ENCODE data around the gene ZDHHC5. TPM values are rescaled to one million over a fixed set of nuclear protein-coding genes. Genes with fewer than 3 reads are reported as not detected.

Gene ZDHHC5
- total and polyA plus RNA-seq, 2 of the 13 experiments (the other 11 are each of a cell fraction or from before 2014, with no cell fraction given), result 26.6 to 34.0 TPM

DNA sequence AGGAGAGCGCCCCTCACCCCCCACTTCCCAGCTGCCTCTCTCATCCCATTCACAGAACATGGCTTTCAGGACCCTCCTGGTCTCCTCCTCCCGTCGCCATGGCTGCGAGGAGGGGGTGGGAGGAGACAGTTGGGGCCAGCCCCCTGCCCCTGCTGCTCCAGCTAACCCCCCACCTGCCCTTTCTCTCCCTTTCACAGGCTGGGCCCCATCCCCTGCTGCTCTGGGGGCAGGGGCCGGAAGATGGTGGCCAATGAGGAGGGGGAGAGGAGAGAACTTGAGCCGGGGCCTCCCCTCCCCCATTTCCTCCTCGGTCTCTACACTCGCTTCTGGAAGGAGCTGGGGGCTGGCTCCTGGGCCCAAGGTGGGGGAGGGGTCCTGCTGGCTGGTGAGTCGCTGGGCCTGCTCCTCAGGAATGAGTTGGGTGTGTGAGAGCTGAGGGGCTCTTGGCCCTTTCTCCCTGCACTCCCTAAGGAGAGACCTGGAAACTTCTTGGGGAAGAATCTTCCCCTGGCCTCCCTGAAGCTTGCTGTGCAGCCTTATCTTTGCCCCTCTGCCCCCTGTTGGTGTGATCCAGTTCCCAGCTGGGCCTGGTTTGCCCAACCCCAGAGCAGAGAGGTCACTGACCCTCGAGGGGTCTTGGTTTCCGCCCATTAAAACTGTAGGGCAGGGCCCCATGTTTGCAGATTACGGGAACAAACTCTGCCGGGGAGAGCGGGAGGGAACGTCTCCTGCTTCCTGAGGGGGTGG is 28.4 kb upstream of the ZDHHC5 start (continued):
- TF ChIP-seq, protein P1, sequence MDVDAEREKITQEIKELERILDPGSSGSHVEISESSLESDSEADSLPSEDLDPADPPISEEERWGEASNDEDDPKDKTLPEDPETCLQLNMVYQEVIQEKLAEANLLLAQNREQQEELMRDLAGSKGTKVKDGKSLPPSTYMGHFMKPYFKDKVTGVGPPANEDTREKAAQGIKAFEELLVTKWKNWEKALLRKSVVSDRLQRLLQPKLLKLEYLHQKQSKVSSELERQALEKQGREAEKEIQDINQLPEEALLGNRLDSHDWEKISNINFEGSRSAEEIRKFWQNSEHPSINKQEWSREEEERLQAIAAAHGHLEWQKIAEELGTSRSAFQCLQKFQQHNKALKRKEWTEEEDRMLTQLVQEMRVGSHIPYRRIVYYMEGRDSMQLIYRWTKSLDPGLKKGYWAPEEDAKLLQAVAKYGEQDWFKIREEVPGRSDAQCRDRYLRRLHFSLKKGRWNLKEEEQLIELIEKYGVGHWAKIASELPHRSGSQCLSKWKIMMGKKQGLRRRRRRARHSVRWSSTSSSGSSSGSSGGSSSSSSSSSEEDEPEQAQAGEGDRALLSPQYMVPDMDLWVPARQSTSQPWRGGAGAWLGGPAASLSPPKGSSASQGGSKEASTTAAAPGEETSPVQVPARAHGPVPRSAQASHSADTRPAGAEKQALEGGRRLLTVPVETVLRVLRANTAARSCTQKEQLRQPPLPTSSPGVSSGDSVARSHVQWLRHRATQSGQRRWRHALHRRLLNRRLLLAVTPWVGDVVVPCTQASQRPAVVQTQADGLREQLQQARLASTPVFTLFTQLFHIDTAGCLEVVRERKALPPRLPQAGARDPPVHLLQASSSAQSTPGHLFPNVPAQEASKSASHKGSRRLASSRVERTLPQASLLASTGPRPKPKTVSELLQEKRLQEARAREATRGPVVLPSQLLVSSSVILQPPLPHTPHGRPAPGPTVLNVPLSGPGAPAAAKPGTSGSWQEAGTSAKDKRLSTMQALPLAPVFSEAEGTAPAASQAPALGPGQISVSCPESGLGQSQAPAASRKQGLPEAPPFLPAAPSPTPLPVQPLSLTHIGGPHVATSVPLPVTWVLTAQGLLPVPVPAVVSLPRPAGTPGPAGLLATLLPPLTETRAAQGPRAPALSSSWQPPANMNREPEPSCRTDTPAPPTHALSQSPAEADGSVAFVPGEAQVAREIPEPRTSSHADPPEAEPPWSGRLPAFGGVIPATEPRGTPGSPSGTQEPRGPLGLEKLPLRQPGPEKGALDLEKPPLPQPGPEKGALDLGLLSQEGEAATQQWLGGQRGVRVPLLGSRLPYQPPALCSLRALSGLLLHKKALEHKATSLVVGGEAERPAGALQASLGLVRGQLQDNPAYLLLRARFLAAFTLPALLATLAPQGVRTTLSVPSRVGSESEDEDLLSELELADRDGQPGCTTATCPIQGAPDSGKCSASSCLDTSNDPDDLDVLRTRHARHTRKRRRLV (CRISPR knock-in tag; IDR thresholded peaks at IDR 0.05), result peak; percentile 55; the same call in 1 of the 2 replicates
- TF ChIP-seq, protein P2, sequence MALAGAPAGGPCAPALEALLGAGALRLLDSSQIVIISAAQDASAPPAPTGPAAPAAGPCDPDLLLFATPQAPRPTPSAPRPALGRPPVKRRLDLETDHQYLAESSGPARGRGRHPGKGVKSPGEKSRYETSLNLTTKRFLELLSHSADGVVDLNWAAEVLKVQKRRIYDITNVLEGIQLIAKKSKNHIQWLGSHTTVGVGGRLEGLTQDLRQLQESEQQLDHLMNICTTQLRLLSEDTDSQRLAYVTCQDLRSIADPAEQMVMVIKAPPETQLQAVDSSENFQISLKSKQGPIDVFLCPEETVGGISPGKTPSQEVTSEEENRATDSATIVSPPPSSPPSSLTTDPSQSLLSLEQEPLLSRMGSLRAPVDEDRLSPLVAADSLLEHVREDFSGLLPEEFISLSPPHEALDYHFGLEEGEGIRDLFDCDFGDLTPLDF (CRISPR knock-in tag; IDR thresholded peaks at IDR 0.05), result no peak
- TF ChIP-seq CBX1 (IDR thresholded peaks at IDR 0.05; ENCODE audit: low read depth) (no peak), MIER2 (CRISPR knock-in tag; IDR thresholded peaks at IDR 0.05) (no peak), ZNF264 (CRISPR knock-in tag; IDR thresholded peaks at IDR 0.05) (no peak), DRAP1 (CRISPR knock-in tag; IDR thresholded peaks at IDR 0.05) (0 out of 2 replicates have a peak, but pooled peaks have one; percentile 42), FOXP1 (IDR thresholded peaks at IDR 0.05) (no peak), FOXP1 (CRISPR knock-in tag; IDR thresholded peaks at IDR 0.05) (peak; percentile 33; the same call in 1 of the 2 replicates), MAFF (IDR thresholded peaks at IDR 0.05; ENCODE audit: low read depth, low read length) (no peak), ZNF350 (CRISPR knock-in tag; IDR thresholded peaks at IDR 0.05; ENCODE audit: borderline replicate concordance, low read depth) (peak; percentile 47; the same call in 1 of the 2 replicates), ZNF296 (CRISPR knock-in tag; conservative IDR thresholded peaks at IDR 0.05) (no peak), RBFOX2 (IDR thresholded peaks at IDR 0.05; ENCODE audit: low read depth, low read length) (no peak), ZKSCAN8 (CRISPR knock-in tag; IDR thresholded peaks at IDR 0.05; ENCODE audit: borderline replicate concordance) (0 out of 2 replicates have a peak, but pooled peaks have one; percentile 50), CENPX (CRISPR knock-in tag; IDR thresholded peaks at IDR 0.05) (no peak), ZNF329 (CRISPR knock-in tag; IDR thresholded peaks at IDR 0.05; ENCODE audit: low read depth) (0 out of 2 replicates have a peak, but pooled peaks have one; percentile 49), RXRB (CRISPR knock-in tag; IDR thresholded peaks at IDR 0.05; ENCODE audit: borderline replicate concordance) (peak; percentile 90), MBNL3 (CRISPR knock-in tag; conservative IDR thresholded peaks at IDR 0.05) (no peak), PAF1 (CRISPR knock-in tag; IDR thresholded peaks at IDR 0.05) (no peak), MIXL1 (CRISPR knock-in tag; IDR thresholded peaks at IDR 0.05) (peak; percentile 62), ZNF280B (CRISPR knock-in tag; IDR thresholded peaks at IDR 0.05; ENCODE audit: borderline replicate concordance) (no peak), TBP (CRISPR knock-in tag; IDR thresholded peaks at IDR 0.05) (no peak)
- TF ChIP-seq, protein P3, sequence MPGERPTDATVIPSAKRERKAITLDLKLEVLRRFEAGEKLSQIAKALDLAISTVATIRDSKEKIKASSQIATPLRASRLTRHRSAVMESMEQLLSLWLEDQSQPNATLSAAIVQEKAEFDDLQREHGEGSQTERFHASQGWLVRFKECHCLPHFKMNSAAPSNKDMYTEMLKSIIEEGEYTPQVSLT (CRISPR knock-in tag; IDR thresholded peaks at IDR 0.05; ENCODE audit: borderline replicate concordance, low read depth), result no peak
